B cell (primary cell): ENCODE data around the gene OR2T29. TPM values are rescaled to one million over a fixed set of nuclear protein-coding genes. Genes with fewer than 3 reads are reported as not detected.
"Not testable (repeated sequence)": the region's sequence is repeated elsewhere in the genome, so short reads cannot be mapped to it uniquely, and the experiment has no call there.

Experiments used
- ATAC-seq: fragments of 200-7000 bp; cut with Tn5 transposase; one replicate; pipeline ENCODE4 v1.10.0; 2021; ENCODE audit warnings: low read depth, mild to moderate bottlenecking, moderate number of reproducible peaks, moderate library complexity
- CTCF ChIA-PET: fragments of 350-600 bp; sonication (Branson Sonifier 250); formaldehyde crosslinking; loops from one replicate; lab custom pipeline; 2021; ENCODE audit warnings: antibody characterized with exemption, inconsistent platforms; lab: Charles Lee
- POLR2A ChIA-PET: fragments of 350-600 bp; sonication (Branson Sonifier 250); formaldehyde crosslinking; loops from one replicate; lab custom pipeline; 2021; ENCODE audit warnings: antibody characterized with exemption; lab: Charles Lee
- DNase-seq: peaks from one replicate; pipeline ENCODE4 v3.0.0; 2013
- H2AFZ ChIP-seq: 2 replicates; pipeline ENCODE4 v1.6.1; 2012; ENCODE audit warnings: mild to moderate bottlenecking, low read depth, low read length; ENCODE audit not compliant: insufficient read depth, poor library complexity, severe bottlenecking
- H3K27ac ChIP-seq, 2 donors: 1 replicate in 1 of 2; 2 replicates in 1 of 2; pipeline ENCODE4 v1.5.1; 2012 to 2013; ENCODE audit warnings: low read length in 2 of 2, mild to moderate bottlenecking in 2 of 2, moderate library complexity in 1 of 2
- H3K27me3 ChIP-seq, 4 experiments: fragments of 200-600 bp in 1 of 4; sonication (generic) in 1 of 4; replicated peaks in 1 of 4; 1 replicate in 2 of 4; 2 replicates in 2 of 4; pipeline versions ENCODE4 v1.6.1 to v1.7.0; 2013 to 2016; ENCODE audit warnings: low read length in 3 of 4, mild to moderate bottlenecking in 2 of 4, mixed read lengths in 1 of 4, moderate library complexity in 1 of 4; ENCODE audit not compliant: insufficient read depth in 4 of 4, control insufficient read depth in 3 of 4; ENCODE audit errors: control extremely low read depth in 1 of 4
- H3K36me3 ChIP-seq, 2 experiments: replicated peaks in 1 of 2; 1 replicate in 1 of 2; 2 replicates in 1 of 2; pipeline versions ENCODE4 v1.6.1 to v1.7.1; 2013; ENCODE audit warnings: low read length in 1 of 2; ENCODE audit not compliant: insufficient read depth in 2 of 2, control insufficient read depth in 1 of 2; ENCODE audit errors: control extremely low read depth in 1 of 2, extremely low read depth in 1 of 2
- H3K4me1 ChIP-seq, 2 donors: fragments of 200-600 bp in 1 of 2; sonication (generic) in 1 of 2; 1 replicate in 1 of 2; 2 replicates in 1 of 2; pipeline versions ENCODE4 v1.5.1 to v1.6.1; 2013 to 2017; ENCODE audit warnings: low read length in 2 of 2; ENCODE audit not compliant: control insufficient read depth in 2 of 2, insufficient read depth in 2 of 2
- H3K4me2 ChIP-seq: replicated peaks from 2 replicates; pipeline ENCODE3; 2012; ENCODE audit warnings: mild to moderate bottlenecking, low read depth, low read length; ENCODE audit not compliant: poor library complexity, severe bottlenecking
- H3K4me3 ChIP-seq, 5 experiments: fragments of 200-600 bp in 1 of 5; sonication (generic) in 1 of 5; 1 replicate in 3 of 5; 2 replicates in 2 of 5; pipeline versions ENCODE4 v1.5.1 to v1.7.0; 2011 to 2016; ENCODE audit warnings: low read length in 4 of 5, mild to moderate bottlenecking in 4 of 5, low read depth in 2 of 5, control low read depth in 1 of 5, moderate library complexity in 1 of 5; ENCODE audit not compliant: insufficient read depth in 1 of 5; ENCODE audit errors: control extremely low read depth in 1 of 5, extremely low read depth in 1 of 5
- H3K79me2 ChIP-seq: fragments of 200-600 bp; sonication (generic); one replicate; pipeline ENCODE4 v1.6.0; 2016; ENCODE audit warnings: low read length; ENCODE audit not compliant: control insufficient read depth, insufficient read depth
- H3K9ac ChIP-seq: fragments of 200-600 bp; sonication (generic); 2 replicates; pipeline ENCODE4 v1.6.1; 2017; ENCODE audit warnings: mild to moderate bottlenecking, low read length, moderate library complexity
- H3K9me3 ChIP-seq, 3 donors: one replicate each; pipeline versions ENCODE4 v1.6.1 to v1.7.1; 2013; ENCODE audit warnings: low read length in 2 of 3; ENCODE audit not compliant: control insufficient read depth in 2 of 3, insufficient read depth in 1 of 3; ENCODE audit errors: control extremely low read depth in 1 of 3
- H4K20me1 ChIP-seq: 2 replicates; pipeline ENCODE4 v1.6.0; 2012; ENCODE audit warnings: mild to moderate bottlenecking, low read length; ENCODE audit not compliant: insufficient read depth, control insufficient read depth, poor library complexity, severe bottlenecking
- H3K27ac Mint-ChIP-seq: one replicate; pipeline ENCODE4 v1.8.0; 2021; ENCODE audit warnings: mixed read lengths
- H3K27me3 Mint-ChIP-seq: one replicate; pipeline ENCODE4 v1.8.0; 2021; ENCODE audit warnings: mixed read lengths
- H3K4me1 Mint-ChIP-seq: one replicate; pipeline ENCODE4 v1.8.0; 2021; ENCODE audit warnings: mixed read lengths
- H3K4me3 Mint-ChIP-seq: one replicate; pipeline ENCODE4 v1.8.0; 2021; ENCODE audit warnings: mixed read lengths
- H3K9me3 Mint-ChIP-seq: one replicate; pipeline ENCODE4 v1.8.0; 2022; ENCODE audit warnings: mixed read lengths; ENCODE audit not compliant: insufficient read depth
- WGBS: methylation state at CpG from one replicate; pipeline ENCODE4 v1.1.5; 2013; ENCODE audit warnings: missing lambda C conversion rate; ENCODE audit not compliant: insufficient coverage; 5-methylcytosine and 5-hydroxymethylcytosine counted together
- intact Hi-C: fragments of 100-400 bp; cut with micrococcal nuclease; formaldehyde crosslinking; loops from one replicate; pipeline ENCODE4 v1.10.0; 2022
- polyA plus RNA-seq: library from polyadenylated mRNA; depleted of rRNA; stranded (reverse); fragments of >200 nt; gene quantifications from 2 replicates; pipeline ENCODE4 v1.2.3, GENCODE V29; 2012
- total RNA-seq, 2 donors: library from RNA; stranded (reverse); fragments of 120-200 nt in 1 of 2; gene quantifications; 1 replicate in 1 of 2; 2 replicates in 1 of 2; pipeline versions ENCODE4 v1.2.3 to v1.2.4, GENCODE V29; 2013 to 2022

The OR2T29 gene
- total and polyA plus RNA-seq, 2 donors (not counting 1 experiment from before 2014, with no cell fraction given): 0.40 to 1.9 TPM

GRCh38 chr1:248573856-248574255, 11.3 kb upstream of the OR2T29 start:
- DNase-seq, H3K4me3 ChIP-seq, H3K9ac ChIP-seq, H3K4me3 Mint-ChIP-seq, H3K4me1 ChIP-seq, H2AFZ ChIP-seq, H3K27ac Mint-ChIP-seq, H3K9me3 Mint-ChIP-seq, intact Hi-C loops, H3K27me3 Mint-ChIP-seq, H4K20me1 ChIP-seq, H3K36me3 ChIP-seq, H3K27ac ChIP-seq, ATAC-seq, H3K79me2 ChIP-seq, CTCF ChIA-PET, H3K4me2 ChIP-seq, POLR2A ChIA-PET, H3K27me3 ChIP-seq, H3K9me3 ChIP-seq, H3K4me1 Mint-ChIP-seq: not testable (repeated sequence)
- WGBS: no CpG with 5 or more reads among the region's 8 CpGs

GRCh38 chr1:248572049-248572448, 9.5 kb upstream of the OR2T29 start:
- WGBS: no CpG with 5 or more reads among the region's 1 CpG
- DNase-seq, H3K27ac ChIP-seq, POLR2A ChIA-PET, H4K20me1 ChIP-seq, CTCF ChIA-PET, H3K9ac ChIP-seq, H3K79me2 ChIP-seq, H3K4me1 ChIP-seq, H3K36me3 ChIP-seq, H2AFZ ChIP-seq, ATAC-seq, H3K27ac Mint-ChIP-seq, H3K9me3 ChIP-seq, intact Hi-C loops, H3K4me1 Mint-ChIP-seq, H3K27me3 Mint-ChIP-seq, H3K4me2 ChIP-seq, H3K4me3 Mint-ChIP-seq, H3K27me3 ChIP-seq, H3K4me3 ChIP-seq, H3K9me3 Mint-ChIP-seq: not testable (repeated sequence)

GRCh38 chr1:248570811-248571210, 8.2 kb upstream of the OR2T29 start:
- H3K27ac ChIP-seq, H3K27me3 ChIP-seq, intact Hi-C loops, H3K4me2 ChIP-seq, H3K27ac Mint-ChIP-seq, DNase-seq, CTCF ChIA-PET, H3K9me3 Mint-ChIP-seq, H3K79me2 ChIP-seq, H2AFZ ChIP-seq, H3K4me1 Mint-ChIP-seq, POLR2A ChIA-PET, H3K4me3 ChIP-seq, H3K27me3 Mint-ChIP-seq, H3K9ac ChIP-seq, H3K4me1 ChIP-seq, H3K36me3 ChIP-seq, H3K9me3 ChIP-seq, ATAC-seq, H4K20me1 ChIP-seq, H3K4me3 Mint-ChIP-seq: not testable (repeated sequence)
- WGBS: no CpG with 5 or more reads among the region's 3 CpGs

GRCh38 chr1:248569049-248569448, 6.5 kb upstream of the OR2T29 start:
- POLR2A ChIA-PET: not testable (repeated sequence)

More at GRCh38 chr1:248569049-248569448, 6.5 kb upstream of the OR2T29 start:
- H3K9me3 ChIP-seq, H3K4me1 Mint-ChIP-seq, H3K4me3 Mint-ChIP-seq, H2AFZ ChIP-seq, CTCF ChIA-PET, H4K20me1 ChIP-seq, H3K27me3 Mint-ChIP-seq, H3K4me2 ChIP-seq, H3K4me3 ChIP-seq, H3K27me3 ChIP-seq, intact Hi-C loops, ATAC-seq, H3K4me1 ChIP-seq, H3K9ac ChIP-seq, H3K9me3 Mint-ChIP-seq, H3K27ac ChIP-seq, H3K36me3 ChIP-seq, H3K27ac Mint-ChIP-seq, H3K79me2 ChIP-seq, DNase-seq: not testable (repeated sequence)
- WGBS: no CpG with 5 or more reads among the region's 2 CpGs
